ENCODE measurements around the gene ST6GALNAC4. TPM values are rescaled to one million over a fixed set of nuclear protein-coding genes. Genes with fewer than 3 reads are reported as not detected.

Gene ST6GALNAC4, protein sequence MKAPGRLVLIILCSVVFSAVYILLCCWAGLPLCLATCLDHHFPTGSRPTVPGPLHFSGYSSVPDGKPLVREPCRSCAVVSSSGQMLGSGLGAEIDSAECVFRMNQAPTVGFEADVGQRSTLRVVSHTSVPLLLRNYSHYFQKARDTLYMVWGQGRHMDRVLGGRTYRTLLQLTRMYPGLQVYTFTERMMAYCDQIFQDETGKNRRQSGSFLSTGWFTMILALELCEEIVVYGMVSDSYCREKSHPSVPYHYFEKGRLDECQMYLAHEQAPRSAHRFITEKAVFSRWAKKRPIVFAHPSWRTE
- total RNA-seq (2011; cell fraction: chromatin; rRNA removed; ENCODE audit: low replicate concordance): 24.9 and 89.8 TPM in 2 replicates
- total RNA-seq (2011; cell fraction: nucleolus; rRNA removed): 90.4 and 100 TPM in 2 replicates
- 52.6 and 55.0 TPM in 2 replicates for total RNA-seq (2011; cell fraction: nucleoplasm; rRNA removed)
- total RNA-seq (2014; rRNA removed) (25.5 and 47.2 TPM in 2 replicates), total RNA-seq (2014; rRNA removed; fragmentation: Illumina TruSeq; extraction: Trizol) (2.8 and 6.6 TPM in 2 replicates), total RNA-seq (2015; rRNA removed; fragmentation: Illumina TruSeq; extraction: Trizol) (17.2 and 19.0 TPM in 2 replicates), total RNA-seq (2021) (43.1 and 47.1 TPM in 2 replicates), polyA plus RNA-seq (2011; rRNA removed) (14.0 and 19.4 TPM in 2 replicates), polyA plus RNA-seq (2014; fragmentation: Illumina TruSeq; extraction: Trizol) (15.4 and 34.0 TPM in 2 replicates), polyA plus RNA-seq (2014; fragmentation: Nextera tagmentation; extraction: Ambion mirVana) (1 to 10 TPM; 2.6 to 3.4 TPM), polyA plus RNA-seq (2014; rRNA removed) (26.0 and 42.6 TPM in 2 replicates), polyA minus RNA-seq (2011; rRNA and poly(A)+ RNA removed) (7.5 and 10.6 TPM in 2 replicates), Bru-seq, nascent RNA (percentile 65 among the genes with signal in this experiment), BruChase-seq, experiment 1, labeled RNA remaining after a 2-hour chase (percentile 52 among the genes with signal in this experiment), BruChase-seq, experiment 2, labeled RNA remaining after a 6-hour chase (percentile 53 among the genes with signal in this experiment)
- 30.0 and 73.0 TPM in 2 replicates for polyA plus RNA-seq (2011; cell fraction: cytosol; rRNA removed)
- polyA plus RNA-seq (2011; cell fraction: nucleus; rRNA removed): 34.4 and 63.8 TPM in 2 replicates
- 26.5 and 52.2 TPM in 2 replicates for polyA plus RNA-seq (2012)
- 30.9 and 50.2 TPM in 2 replicates for polyA minus RNA-seq (2011; cell fraction: cytosol; rRNA and poly(A)+ RNA removed)
- 24.7 and 25.8 TPM in 2 replicates for polyA minus RNA-seq (2011; cell fraction: nucleus; rRNA and poly(A)+ RNA removed)
- long read RNA-seq, experiment 1, transcript ST6GALNAC4-201 (6 exons, 1,691 nt): major isoform, 28 of 63 reads
- long read RNA-seq, experiment 1, partial matches to known transcripts: 21 of 63 reads
- long read RNA-seq, experiment 1, other reads (novel, unspliced or antisense): 13 of 63 reads
- long read RNA-seq, experiment 2, transcript ST6GALNAC4-201 (6 exons, 1,691 nt): major isoform, 13 of 48 reads
- long read RNA-seq, experiment 2, partial matches to known transcripts: 2 of 48 reads
- long read RNA-seq, experiment 2, other reads (novel, unspliced or antisense): 31 of 48 reads
- long read RNA-seq, experiment 3, transcript ST6GALNAC4-201 (6 exons, 1,691 nt): major isoform, 9 of 14 reads
- long read RNA-seq, experiment 3, partial matches to known transcripts: 1 of 14 reads
- long read RNA-seq, experiment 3, other reads (novel, unspliced or antisense): 3 of 14 reads

DNA sequence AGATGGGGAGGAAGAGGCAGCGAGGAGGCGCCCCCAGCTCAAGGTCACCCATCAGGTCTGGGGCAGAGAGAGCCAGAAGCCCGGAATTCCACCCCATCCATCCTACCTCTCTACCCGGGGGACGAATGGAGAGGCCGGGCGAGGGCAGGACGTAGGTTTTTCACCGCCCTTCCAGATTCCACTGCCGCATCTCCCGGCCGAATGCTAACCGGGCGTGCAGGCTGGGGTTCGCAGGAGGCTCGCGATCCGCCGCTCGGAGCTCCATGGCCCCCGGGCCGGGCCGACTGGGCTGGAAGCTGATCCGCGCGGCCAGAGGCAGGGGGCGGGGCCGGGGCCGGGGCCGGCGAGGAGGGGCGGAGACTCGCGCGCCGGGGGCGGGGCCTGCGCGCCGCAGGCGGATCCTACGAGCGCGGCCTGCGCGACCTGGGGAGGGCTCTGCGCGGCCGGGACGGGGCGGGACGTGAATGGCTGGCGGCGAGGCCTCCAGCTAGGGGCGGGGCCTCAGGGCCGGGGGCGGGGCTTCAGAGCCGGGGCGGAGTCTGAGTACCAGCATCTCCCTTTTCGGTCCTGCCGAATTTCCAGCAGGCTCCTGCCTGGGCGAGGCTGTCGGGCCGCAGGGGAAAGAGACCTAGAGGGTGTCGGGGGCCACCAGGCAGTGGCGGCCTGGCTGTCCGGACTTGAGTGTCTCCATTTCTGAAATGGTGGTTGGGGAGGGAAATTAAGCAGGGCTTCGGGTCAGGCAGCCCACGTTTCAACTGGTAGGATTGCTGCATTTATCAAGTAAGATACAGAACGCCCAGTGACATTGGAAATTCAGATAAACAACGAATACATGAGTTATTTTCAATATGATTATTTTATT lies at the start of gene ST6GALNAC4:
TSS of gene ST6GALNAC4 (minus strand) at position 322 of the 862 bp plus-strand sequence. CDS start 622 bp downstream, outside the sequence.
- FAIRE-seq: peak; percentile 46
- in situ Hi-C loops (cut with MboI): loop anchor here (5.0 to 25.0 kb wide), 3 partner anchors 180 to 980 kb away; partner anchors contain the start of gene TOR2A
- TF ChIP-seq POLR2G (IDR thresholded peaks at IDR 0.05; ENCODE audit: low read depth, low read length) (peak; percentile 79), NUFIP1 (IDR thresholded peaks at IDR 0.05; ENCODE audit: partially characterized antibody) (no peak), REST (IDR thresholded peaks at IDR 0.05; ENCODE audit: borderline replicate concordance) (peak; percentile 11; the same call in 1 of the 2 replicates), REST (CRISPR knock-in tag; IDR thresholded peaks at IDR 0.05; ENCODE audit: low read depth) (no peak), ZNF175 (CRISPR knock-in tag; IDR thresholded peaks at IDR 0.05; ENCODE audit: low read depth) (no peak)

More for the DNA sequence above, at the start of gene ST6GALNAC4:
- 2% methylated on average over 50 of the region's 71 CpGs for WGBS (ENCODE audit: insufficient coverage, low coverage, missing lambda C conversion rate)
- Histone ChIP-seq H3K27ac (ENCODE audit: extremely low read depth, low read depth, low read length) (peak within 1 kb of the TSS; percentile 40), H3K79me2 (ENCODE audit: control insufficient read depth, insufficient read depth, low read length) (peaks cover 17% of the 10 kb centered on the region), H3K4me3 (peak within 1 kb of the TSS; percentile 70), H3K36me3 (ENCODE audit: control insufficient read depth, insufficient read depth, low read length) (peaks cover 23% of the 10 kb centered on the region; the same call in 2 of the 3 replicates), H3K9me3 (replicated peaks; ENCODE audit: control insufficient read depth, insufficient read depth, low read depth, low read length) (no peaks in the 10 kb centered on the region), H3K27me3 (ENCODE audit: control insufficient read depth in 2 of 2, insufficient read depth in 2 of 2, low read length in 2 of 2) (no peaks in the 10 kb centered on the region), H3K4me2 (ENCODE audit: insufficient read depth, low read length) (peak within 1 kb of the TSS; percentile 91), H3K9me1 (ENCODE audit: control insufficient read depth, insufficient read depth, low read length) (no peaks in the 10 kb centered on the region), H2AFZ (ENCODE audit: low read depth, low read length) (peak within 1 kb of the TSS; percentile 86), H3K9ac (ENCODE audit: insufficient read depth in 1 of 2, low read depth in 2 of 2, low read length in 2 of 2) (peak within 1 kb of the TSS; percentile 66 to 96), H3K4me1 (replicated peaks in 1 of 2; ENCODE audit: control insufficient read depth in 2 of 2, insufficient read depth in 2 of 2, low read length in 2 of 2) (peaks cover 38 to 62% of the 10 kb centered on the region in 2 experiments), H4K20me1 (replicated peaks; ENCODE audit: control insufficient read depth, insufficient read depth, low read length) (no peaks in the 10 kb centered on the region)
- POLR2A ChIA-PET: interaction anchor here (0.6 to 1.2 kb wide), 4 partner anchors 13 to 354 kb away, joined by 3 to 5 read pairs (median 4); no protein-coding TSS in a partner anchor
- ATAC-seq: peak; percentile 94
- CTCF ChIA-PET (ENCODE audit: low intra/inter-chr PET ratio): interaction anchor here (0.5 kb wide), 1 partner anchor 181 kb away, joined by 3 read pairs; no protein-coding TSS in a partner anchor
- no TSS peak for BruUV-seq (replicated peaks)
- intact Hi-C loops (cut with micrococcal nuclease): loop anchor here (2.0 to 10.0 kb wide), 3 partner anchors 20 to 412 kb away; no protein-coding TSS in a partner anchor
- peak; percentile 94 to 98 (median 97) for DNase-seq (ENCODE audit: extremely low read depth in 1 of 4, low spot score in 3 of 4)
